IMR-90 (cell line): ENCODE results near the gene PCED1A. TPM values are rescaled to one million over a fixed set of nuclear protein-coding genes. Genes with fewer than 3 reads are reported as not detected.

Experiments
- ATAC-seq: fragments of 200-7000 bp; cut with Tn5 transposase; 2 replicates; pipeline ENCODE4 v1.9.1; 2020; ENCODE audit warnings: low read depth, mild to moderate bottlenecking, moderate library complexity
- BruUV-seq: library from RNA; stranded (reverse); fragments of 400-500 nt; replicated peaks from 2 replicates; lab custom pipeline; 2021; lab: Mats Ljungman, UMichigan
- CTCF ChIA-PET: fragments of 300-600 bp; formaldehyde crosslinking; extraction: SDS; loops from one replicate; lab custom pipeline; 2021; ENCODE audit warnings: antibody characterized with exemption; lab: Yijun Ruan, JAX
- POLR2A ChIA-PET: fragments of 300-600 bp; sonication (Branson Sonifier 250); formaldehyde crosslinking; loops from one replicate; lab custom pipeline; 2022; ENCODE audit warnings: antibody characterized with exemption; ENCODE audit not compliant: unreplicated experiment; lab: Charles Lee
- DNase-seq: peaks from one replicate; pipeline ENCODE4 v3.0.0; 2013
- H2AFZ ChIP-seq: replicated peaks from 2 replicates; pipeline ENCODE3; 2013; ENCODE audit warnings: low read length, mild to moderate bottlenecking; ENCODE audit not compliant: poor library complexity
- H2AK5ac ChIP-seq: 2 replicates; pipeline ENCODE4 v1.6.1; 2013; ENCODE audit warnings: low read depth, low read length, inconsistent platforms
- H2AK9ac ChIP-seq: replicated peaks from 2 replicates; pipeline ENCODE3; 2013; ENCODE audit warnings: mild to moderate bottlenecking, low read depth, low read length, moderate library complexity; ENCODE audit not compliant: poor library complexity
- H2BK120ac ChIP-seq: 2 replicates; pipeline ENCODE4 v1.6.1; 2013; ENCODE audit warnings: low read depth, low read length, inconsistent platforms
- H2BK15ac ChIP-seq: 3 replicates; pipeline ENCODE4 v1.6.1; 2013; ENCODE audit warnings: low read depth, low read length, inconsistent platforms
- H2BK20ac ChIP-seq: 2 replicates; pipeline ENCODE4 v1.6.1; 2013; ENCODE audit warnings: low read depth, mild to moderate bottlenecking, inconsistent platforms, low read length, moderate library complexity
- H2BK5ac ChIP-seq: 2 replicates; pipeline ENCODE4 v1.6.1; 2013; ENCODE audit warnings: mild to moderate bottlenecking, low read depth, low read length, inconsistent platforms; ENCODE audit not compliant: poor library complexity, severe bottlenecking
- H3K14ac ChIP-seq: replicated peaks from 2 replicates; pipeline ENCODE4 v1.6.1; 2013; ENCODE audit warnings: low read depth, low read length, inconsistent platforms
- H3K18ac ChIP-seq: 2 replicates; pipeline ENCODE4 v1.6.1; 2013; ENCODE audit warnings: low read depth, low read length, control low read depth
- H3K23ac ChIP-seq: 2 replicates; pipeline ENCODE4 v1.6.1; 2013; ENCODE audit warnings: low read depth, low read length, inconsistent platforms
- H3K27ac ChIP-seq: 2 replicates; pipeline ENCODE4 v1.5.1; 2013; ENCODE audit warnings: mild to moderate bottlenecking, control low read depth, low read length; ENCODE audit not compliant: insufficient read depth
- H3K27me3 ChIP-seq: 2 replicates; pipeline ENCODE4 v1.6.1; 2013; ENCODE audit warnings: low read length; ENCODE audit not compliant: control insufficient read depth, insufficient read depth
- H3K36me3 ChIP-seq: 2 replicates; pipeline ENCODE4 v1.6.1; 2013; ENCODE audit warnings: low read length, mixed read lengths; ENCODE audit not compliant: control insufficient read depth, insufficient read depth
- H3K4ac ChIP-seq: 2 replicates; pipeline ENCODE4 v1.6.1; 2013; ENCODE audit warnings: low read depth, low read length, inconsistent platforms
- H3K4me1 ChIP-seq: 2 replicates; pipeline ENCODE4 v1.6.1; 2013; ENCODE audit warnings: low read length, mixed read lengths; ENCODE audit not compliant: control insufficient read depth, insufficient read depth
- H3K4me2 ChIP-seq: 2 replicates; pipeline ENCODE4 v1.6.1; 2013; ENCODE audit warnings: low read depth, mild to moderate bottlenecking, control low read depth, low read length, moderate library complexity
- H3K4me3 ChIP-seq: 2 replicates; pipeline ENCODE4 v1.5.1; 2013; ENCODE audit warnings: low read depth, mild to moderate bottlenecking, control low read depth, low read length, moderate library complexity; ENCODE audit not compliant: insufficient read depth
- H3K56ac ChIP-seq: 2 replicates; pipeline ENCODE4 v1.6.1; 2013; ENCODE audit warnings: low read length, inconsistent platforms; ENCODE audit not compliant: insufficient read depth; ENCODE audit errors: extremely low read depth
- H3K79me1 ChIP-seq, 2 experiments: 2 replicates each; pipeline ENCODE4 v1.6.1; 2013; ENCODE audit warnings: low read length in 2 of 2, inconsistent platforms in 1 of 2, low read depth in 1 of 2
- H3K9ac ChIP-seq: 2 replicates; pipeline ENCODE4 v1.6.1; 2013; ENCODE audit warnings: low read depth, low read length, control low read depth
- H3K9me1 ChIP-seq: 2 replicates; pipeline ENCODE4 v1.6.1; 2013; ENCODE audit warnings: low read length, inconsistent platforms; ENCODE audit not compliant: insufficient read depth
- H3K9me3 ChIP-seq: 2 replicates; pipeline ENCODE4 v1.6.1; 2013; ENCODE audit warnings: low read length; ENCODE audit not compliant: control insufficient read depth, insufficient read depth
- H4K20me1 ChIP-seq: 2 replicates; pipeline ENCODE4 v1.6.1; 2013; ENCODE audit warnings: low read length, inconsistent platforms; ENCODE audit not compliant: insufficient read depth
- H4K5ac ChIP-seq: 2 replicates; pipeline ENCODE4 v1.6.1; 2013; ENCODE audit warnings: mild to moderate bottlenecking, low read depth, low read length, control low read depth
- H4K8ac ChIP-seq, 2 experiments: 2 replicates each; pipeline ENCODE4 v1.6.1; 2013; ENCODE audit warnings: low read depth in 2 of 2, low read length in 2 of 2, control low read depth in 1 of 2, inconsistent platforms in 1 of 2
- H4K91ac ChIP-seq: 2 replicates; pipeline ENCODE4 v1.6.1; 2013; ENCODE audit warnings: low read depth, low read length, inconsistent platforms; ENCODE audit not compliant: insufficient read depth
- BHLHE40 ChIP-seq: fragments of 150-350 bp; IDR thresholded peaks from 2 replicates; pipeline ENCODE4 v1.6.1; 2016; ENCODE audit warnings: mild to moderate bottlenecking, low read depth, low read length
- CEBPB ChIP-seq: IDR thresholded peaks from 2 replicates; pipeline ENCODE4 v1.6.1; 2012; ENCODE audit warnings: low read depth, low read length, improper control_type of control experiment
- CHD1 ChIP-seq: IDR thresholded peaks from 2 replicates; pipeline ENCODE4 v1.6.1; 2012; ENCODE audit warnings: low read depth, low read length, improper control_type of control experiment
- CTCF ChIP-seq: conservative IDR thresholded peaks from 2 replicates; pipeline ENCODE4 v1.5.1; 2012; ENCODE audit warnings: mild to moderate bottlenecking, low read depth, low read length, improper control_type of control experiment
- FOS ChIP-seq: fragments of 150-350 bp; IDR thresholded peaks from 2 replicates; pipeline ENCODE4 v1.6.1; 2016; ENCODE audit warnings: low read depth, low read length
- MAFK ChIP-seq: IDR thresholded peaks from 2 replicates; pipeline ENCODE4 v1.6.1; 2012; ENCODE audit warnings: low read depth, low read length, improper control_type of control experiment
- MAZ ChIP-seq: IDR thresholded peaks from 2 replicates; pipeline ENCODE4 v1.6.1; 2012; ENCODE audit warnings: low read depth, mild to moderate bottlenecking, low read length, improper control_type of control experiment, moderate library complexity, borderline replicate concordance
- MXI1 ChIP-seq: IDR thresholded peaks from 2 replicates; pipeline ENCODE4 v1.6.1; 2012; ENCODE audit warnings: low read depth, mild to moderate bottlenecking, low read length, moderate library complexity, borderline replicate concordance
- NFE2L2 ChIP-seq: fragments of 150-350 bp; IDR thresholded peaks from 2 replicates; pipeline ENCODE4 v1.6.1; 2016; ENCODE audit warnings: low read depth, mild to moderate bottlenecking, low read length
- POLR2A ChIP-seq: IDR thresholded peaks from 2 replicates; pipeline ENCODE4 v1.6.1; 2012; ENCODE audit warnings: mild to moderate bottlenecking, low read depth, low read length
- RAD21 ChIP-seq: IDR thresholded peaks from 2 replicates; pipeline ENCODE4 v1.6.1; 2012; ENCODE audit warnings: low read length, improper control_type of control experiment
- RCOR1 ChIP-seq: IDR thresholded peaks from 2 replicates; pipeline ENCODE4 v1.6.1; 2012; ENCODE audit warnings: mild to moderate bottlenecking, low read length, improper control_type of control experiment; ENCODE audit not compliant: insufficient replicate concordance
- RFX5 ChIP-seq: IDR thresholded peaks from 2 replicates; pipeline ENCODE4 v1.8.0; 2012; ENCODE audit warnings: low read depth, mild to moderate bottlenecking, low read length, moderate library complexity
- SMC3 ChIP-seq: fragments of 150-350 bp; IDR thresholded peaks from 2 replicates; pipeline ENCODE4 v1.6.1; 2016; ENCODE audit warnings: low read depth, mild to moderate bottlenecking, antibody characterized with exemption, low read length, moderate library complexity
- USF2 ChIP-seq: fragments of 150-350 bp; IDR thresholded peaks from 2 replicates; pipeline ENCODE4 v1.6.1; 2017; ENCODE audit warnings: mild to moderate bottlenecking, antibody characterized with exemption, low read length, low read depth
- WGBS, 2 experiments: methylation state at CpG; one replicate each; pipeline versions ENCODE4 v1.1.5 to v1.1.7; 2013; ENCODE audit warnings: missing lambda C conversion rate in 2 of 2; ENCODE audit not compliant: insufficient read length in 1 of 2; ENCODE audit errors: extremely low coverage in 2 of 2; 5-methylcytosine and 5-hydroxymethylcytosine counted together
- dilution Hi-C: fragments of 300-500 bp; cut with HindIII; formaldehyde crosslinking; loops from one replicate; pipeline ENCODE4 v1.14.3; 2018; ENCODE audit warnings: low sequenced_read_pairs; ENCODE audit not compliant: unreplicated experiment
- in situ Hi-C: fragments of 300-500 bp; cut with MboI; formaldehyde crosslinking; loops from 3 replicates; pipeline ENCODE4 v1.14.3; 2019; ENCODE audit warnings: low sequenced_read_pairs, inconsistent platforms, mixed read lengths
- intact Hi-C: fragments of 100-400 bp; cut with micrococcal nuclease; formaldehyde crosslinking; loops from 2 replicates; pipeline ENCODE4 v1.10.0; 2022
- polyA plus RNA-seq, 3 experiments: library from polyadenylated mRNA; depleted of rRNA; stranded (reverse); fragments of >200 nt; gene quantifications; 2 replicates each; pipeline ENCODE4 v1.2.3, GENCODE V29; 2012; ENCODE audit warnings: low replicate concordance in 1 of 3
- total RNA-seq: library from RNA; depleted of rRNA; stranded (reverse); fragments of >200 nt; gene quantifications from 2 replicates; pipeline ENCODE4 v1.2.3, GENCODE V29; 2012
- TF ChIP-seq, protein P1 (sequence below): fragments of 150-350 bp; IDR thresholded peaks from 2 replicates; pipeline ENCODE4 v1.6.1; 2016; ENCODE audit warnings: low read depth, mild to moderate bottlenecking, low read length, moderate library complexity, borderline replicate concordance

PCED1A gene
- total and polyA plus RNA-seq, 2 of the 4 experiments (the other 2 are of a cell fraction): 9.7 to 33.4 TPM

GRCh38 chr20:2817341-2817726 is 23.1 kb downstream of the PCED1A start:
- H4K91ac ChIP-seq: no peak overlapping the region
- no peak overlapping the region; the same call in 2 of the 3 replicates for H2BK15ac ChIP-seq
- no peak overlapping the region for H2AFZ ChIP-seq
- TF ChIP-seq MXI1: no peak
- no peak for TF ChIP-seq RAD21
- no peak for TF ChIP-seq USF2
- TF ChIP-seq FOS: no peak
- no peak for TF ChIP-seq MAFK
- TF ChIP-seq CHD1: no peak
- no peak for TF ChIP-seq MAZ
- TF ChIP-seq NFE2L2: no peak
- no peak for TF ChIP-seq POLR2A
- no peak for TF ChIP-seq BHLHE40
- TF ChIP-seq RFX5: no peak
- TF ChIP-seq SMC3: no peak
- no peak for TF ChIP-seq CTCF
- no peak for TF ChIP-seq CEBPB
- TF ChIP-seq RCOR1: no peak
- TF ChIP-seq, protein P1, sequence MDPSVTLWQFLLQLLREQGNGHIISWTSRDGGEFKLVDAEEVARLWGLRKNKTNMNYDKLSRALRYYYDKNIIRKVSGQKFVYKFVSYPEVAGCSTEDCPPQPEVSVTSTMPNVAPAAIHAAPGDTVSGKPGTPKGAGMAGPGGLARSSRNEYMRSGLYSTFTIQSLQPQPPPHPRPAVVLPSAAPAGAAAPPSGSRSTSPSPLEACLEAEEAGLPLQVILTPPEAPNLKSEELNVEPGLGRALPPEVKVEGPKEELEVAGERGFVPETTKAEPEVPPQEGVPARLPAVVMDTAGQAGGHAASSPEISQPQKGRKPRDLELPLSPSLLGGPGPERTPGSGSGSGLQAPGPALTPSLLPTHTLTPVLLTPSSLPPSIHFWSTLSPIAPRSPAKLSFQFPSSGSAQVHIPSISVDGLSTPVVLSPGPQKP: no peak
- H2AK9ac ChIP-seq: no peak overlapping the region
- peak overlapping the region; percentile 22; the same call in 1 of the 2 replicates for H2AK5ac ChIP-seq
- in situ Hi-C loops (loop anchor here (25.0 kb wide), 1 partner anchor 705 kb away; the partner anchor contains the start of gene STK35), dilution Hi-C loops (no loop called here), intact Hi-C loops (no loop called here)
- H4K20me1 ChIP-seq: no peaks in the 10 kb centered on the region
- no peak for DNase-seq
- no peak overlapping the region for H3K56ac ChIP-seq
- no peak overlapping the region for H3K23ac ChIP-seq
- ATAC-seq: no peak
- POLR2A ChIA-PET: no interaction called here
- H3K9ac ChIP-seq: no peak overlapping the region
- H3K79me1 ChIP-seq: 0 out of 4 replicates have a peak, but pooled peaks cover 0 to 5% of the 10 kb centered on the region in 2 experiments
- no peak overlapping the region for H3K27ac ChIP-seq
- H3K4ac ChIP-seq: no peak overlapping the region
- H3K4me2 ChIP-seq: no peak overlapping the region
- H3K14ac ChIP-seq: no peak overlapping the region
- no peak overlapping the region; the same call in 1 of the 2 replicates for H4K5ac ChIP-seq
- CTCF ChIA-PET: no interaction called here
- no peaks in the 10 kb centered on the region for H3K9me3 ChIP-seq
- no peak overlapping the region for H2BK5ac ChIP-seq
- no peaks in the 10 kb centered on the region for H3K36me3 ChIP-seq
- no peaks in the 10 kb centered on the region for H3K27me3 ChIP-seq
- H3K9me1 ChIP-seq: peaks cover 28% of the 10 kb centered on the region
- no peak overlapping the region for H3K4me3 ChIP-seq
- no peak overlapping the region; the same call in 1 of the 2 replicates for H3K18ac ChIP-seq
- H4K8ac ChIP-seq: no peak overlapping the region
- no TSS peak for BruUV-seq
- no peak overlapping the region for H2BK120ac ChIP-seq
- no CpG with 5 or more reads among the region's 2 CpGs for WGBS, 2 experiments
- H3K4me1 ChIP-seq: peaks cover 38% of the 10 kb centered on the region
- H2BK20ac ChIP-seq: peak overlapping the region; percentile 45; the same call in 1 of the 2 replicates
